Measurements from ENCODE around the gene OMA1.

The OMA1 gene

DNA sequence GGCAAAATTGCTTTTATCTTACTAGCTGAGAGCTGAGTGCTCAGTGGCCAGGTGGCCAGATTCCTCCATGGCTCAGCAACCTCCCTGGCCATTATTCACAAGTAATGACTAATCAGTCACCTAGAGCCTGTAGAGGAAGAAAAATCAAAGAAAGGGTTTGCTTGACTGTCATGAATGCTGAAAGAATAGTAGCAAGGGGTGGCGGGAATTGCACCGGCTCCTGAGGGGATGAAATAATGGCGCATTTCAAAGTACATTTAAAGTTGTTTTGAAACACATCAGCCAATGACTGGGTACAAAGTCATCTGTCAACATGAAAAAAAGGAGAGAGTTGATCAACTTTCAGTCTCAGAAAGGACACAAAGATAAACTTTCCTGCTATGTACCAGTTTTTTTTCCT is 99.5 kb downstream of the OMA1 start:
- H3K27ac ChIP-seq (ENCODE audit: low read length): no peak overlapping the region
- no peak overlapping the region for H2AFZ ChIP-seq (ENCODE audit: low read length)
- DNase-seq: no peak
- no peaks in the 10 kb centered on the region for H3K36me3 ChIP-seq (replicated peaks; ENCODE audit: insufficient read depth, low read length)
- no peaks in the 10 kb centered on the region for H3F3A ChIP-seq (ENCODE audit: insufficient read depth, low read length)
- TF ChIP-seq, protein P1, sequence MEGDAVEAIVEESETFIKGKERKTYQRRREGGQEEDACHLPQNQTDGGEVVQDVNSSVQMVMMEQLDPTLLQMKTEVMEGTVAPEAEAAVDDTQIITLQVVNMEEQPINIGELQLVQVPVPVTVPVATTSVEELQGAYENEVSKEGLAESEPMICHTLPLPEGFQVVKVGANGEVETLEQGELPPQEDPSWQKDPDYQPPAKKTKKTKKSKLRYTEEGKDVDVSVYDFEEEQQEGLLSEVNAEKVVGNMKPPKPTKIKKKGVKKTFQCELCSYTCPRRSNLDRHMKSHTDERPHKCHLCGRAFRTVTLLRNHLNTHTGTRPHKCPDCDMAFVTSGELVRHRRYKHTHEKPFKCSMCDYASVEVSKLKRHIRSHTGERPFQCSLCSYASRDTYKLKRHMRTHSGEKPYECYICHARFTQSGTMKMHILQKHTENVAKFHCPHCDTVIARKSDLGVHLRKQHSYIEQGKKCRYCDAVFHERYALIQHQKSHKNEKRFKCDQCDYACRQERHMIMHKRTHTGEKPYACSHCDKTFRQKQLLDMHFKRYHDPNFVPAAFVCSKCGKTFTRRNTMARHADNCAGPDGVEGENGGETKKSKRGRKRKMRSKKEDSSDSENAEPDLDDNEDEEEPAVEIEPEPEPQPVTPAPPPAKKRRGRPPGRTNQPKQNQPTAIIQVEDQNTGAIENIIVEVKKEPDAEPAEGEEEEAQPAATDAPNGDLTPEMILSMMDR (IDR thresholded peaks at IDR 0.05; ENCODE audit: low read length): no peak
- no peak for TF ChIP-seq EZH2phosphoT487 (IDR thresholded peaks at IDR 0.05; ENCODE audit: low read length)
- no peak for TF ChIP-seq EZH2 (optimal IDR thresholded peaks at IDR 0.05; ENCODE audit: low read depth, low read length)
- H3K9me2 ChIP-seq (replicated peaks; ENCODE audit: insufficient read depth, low read length): no peaks in the 10 kb centered on the region
- H3K79me2 ChIP-seq (ENCODE audit: low read length): no peaks in the 10 kb centered on the region
- H3K9ac ChIP-seq (ENCODE audit: low read length): no peak overlapping the region
- H3K27me3 ChIP-seq (replicated peaks; ENCODE audit: insufficient read depth, low read length): no peaks in the 10 kb centered on the region
- no peak overlapping the region for H3K4me2 ChIP-seq (ENCODE audit: low read depth, low read length)
- H4K20me1 ChIP-seq (ENCODE audit: insufficient read depth, low read length): no peaks in the 10 kb centered on the region
- no peaks in the 10 kb centered on the region for H3K9me3 ChIP-seq (replicated peaks; ENCODE audit: insufficient read depth, low read length)
- no peak overlapping the region for H3K4me3 ChIP-seq (ENCODE audit: low read length)
- no peaks in the 10 kb centered on the region for H3K4me1 ChIP-seq (ENCODE audit: low read length)

DNA sequence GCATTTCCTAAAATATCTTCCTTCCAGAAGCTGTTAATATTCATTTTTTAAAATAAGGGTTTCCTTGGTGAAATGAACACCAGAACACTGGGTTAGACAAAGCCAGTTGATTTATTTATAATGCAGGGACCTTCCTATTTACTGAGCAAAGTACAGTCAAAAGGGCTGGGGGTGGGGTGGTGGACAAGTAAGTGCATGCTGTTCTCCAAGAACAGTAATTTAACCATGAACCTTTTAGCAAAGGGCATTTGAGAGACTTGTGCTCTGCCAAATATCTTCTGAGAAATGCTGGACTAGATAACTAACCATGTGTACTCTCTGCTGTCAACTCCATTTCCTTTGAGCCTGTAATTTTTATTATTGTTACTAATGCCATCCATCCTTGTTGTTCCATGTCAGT is 100.2 kb downstream of the OMA1 start:
- H3K4me2 ChIP-seq (ENCODE audit: low read depth, low read length): no peak overlapping the region
- no peaks in the 10 kb centered on the region for H3K9me2 ChIP-seq (replicated peaks; ENCODE audit: insufficient read depth, low read length)
- H4K20me1 ChIP-seq (ENCODE audit: insufficient read depth, low read length): no peaks in the 10 kb centered on the region
- no peaks in the 10 kb centered on the region for H3K79me2 ChIP-seq (ENCODE audit: low read length)
- H3K4me1 ChIP-seq (ENCODE audit: low read length): no peaks in the 10 kb centered on the region
- no peak overlapping the region for H2AFZ ChIP-seq (ENCODE audit: low read length)
- H3K4me3 ChIP-seq (ENCODE audit: low read length): no peak overlapping the region
- no peak overlapping the region for H3K27ac ChIP-seq (ENCODE audit: low read length)
- no peaks in the 10 kb centered on the region for H3K36me3 ChIP-seq (replicated peaks; ENCODE audit: insufficient read depth, low read length)
- no peaks in the 10 kb centered on the region for H3K27me3 ChIP-seq (replicated peaks; ENCODE audit: insufficient read depth, low read length)
- H3K9ac ChIP-seq (ENCODE audit: low read length): no peak overlapping the region
- no peak for DNase-seq
- TF ChIP-seq EZH2 (optimal IDR thresholded peaks at IDR 0.05; ENCODE audit: low read depth, low read length): no peak
- TF ChIP-seq EZH2phosphoT487 (IDR thresholded peaks at IDR 0.05; ENCODE audit: low read length): no peak
- TF ChIP-seq, protein P1 (IDR thresholded peaks at IDR 0.05; ENCODE audit: low read length): no peak
- H3K9me3 ChIP-seq (replicated peaks; ENCODE audit: insufficient read depth, low read length): no peaks in the 10 kb centered on the region
- no peaks in the 10 kb centered on the region for H3F3A ChIP-seq (ENCODE audit: insufficient read depth, low read length)

DNA sequence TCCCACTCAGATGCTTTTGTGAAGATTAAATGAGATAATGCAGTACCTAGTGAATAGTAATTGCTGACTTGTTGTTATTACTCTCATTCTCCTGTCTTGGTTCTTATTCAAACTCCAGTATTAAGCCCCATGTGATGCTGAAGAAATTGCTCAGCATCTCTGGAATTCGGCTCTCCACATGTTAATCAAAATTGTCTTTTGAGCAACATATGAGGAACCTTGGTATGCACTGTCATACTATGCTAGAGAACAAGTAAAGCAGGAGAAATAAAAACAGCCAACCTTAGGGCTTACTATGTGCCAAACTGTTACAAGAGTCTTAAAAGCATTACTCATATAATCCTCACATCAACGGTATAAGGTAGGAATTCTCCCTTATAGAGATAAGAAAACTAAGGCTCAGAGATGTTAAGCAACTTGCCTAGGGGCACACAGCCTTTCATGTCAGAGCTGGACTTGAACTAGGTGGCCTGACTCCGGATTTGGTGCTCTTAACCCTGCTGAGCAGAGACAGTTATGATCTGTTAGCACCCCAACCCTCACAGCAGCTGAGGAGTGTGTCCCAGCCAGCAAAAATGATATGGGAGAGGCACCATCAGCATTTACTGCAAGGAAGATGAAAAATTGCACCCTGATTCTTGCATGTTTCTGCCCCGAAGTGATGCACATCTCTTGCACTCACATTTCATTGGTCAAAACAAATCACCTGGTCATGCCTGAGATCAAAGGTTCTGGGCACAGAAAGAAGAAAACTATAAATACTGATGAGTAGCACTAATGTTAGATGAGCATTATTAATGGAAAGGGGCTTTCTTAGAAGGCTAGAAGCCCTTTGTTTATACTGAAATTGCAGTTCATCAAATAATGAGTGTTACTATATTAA is 102.3 kb downstream of the OMA1 start:
- Histone ChIP-seq H3K36me3 (replicated peaks; ENCODE audit: insufficient read depth, low read length) (no peaks in the 10 kb centered on the region), H3F3A (ENCODE audit: insufficient read depth, low read length) (no peaks in the 10 kb centered on the region), H3K27me3 (replicated peaks; ENCODE audit: insufficient read depth, low read length) (no peaks in the 10 kb centered on the region), H3K9me2 (replicated peaks; ENCODE audit: insufficient read depth, low read length) (no peaks in the 10 kb centered on the region), H3K4me1 (ENCODE audit: low read length) (no peaks in the 10 kb centered on the region), H2AFZ (ENCODE audit: low read length) (no peak overlapping the region), H3K9me3 (replicated peaks; ENCODE audit: insufficient read depth, low read length) (no peaks in the 10 kb centered on the region), H3K9ac (ENCODE audit: low read length) (no peak overlapping the region), H4K20me1 (ENCODE audit: insufficient read depth, low read length) (no peaks in the 10 kb centered on the region), H3K4me2 (ENCODE audit: low read depth, low read length) (no peak overlapping the region), H3K79me2 (ENCODE audit: low read length) (no peaks in the 10 kb centered on the region), H3K4me3 (ENCODE audit: low read length) (no peak overlapping the region), H3K27ac (ENCODE audit: low read length) (no peak overlapping the region)
- TF ChIP-seq EZH2 (optimal IDR thresholded peaks at IDR 0.05; ENCODE audit: low read depth, low read length) (no peak), EZH2phosphoT487 (IDR thresholded peaks at IDR 0.05; ENCODE audit: low read length) (no peak)
- TF ChIP-seq, protein P1 (IDR thresholded peaks at IDR 0.05; ENCODE audit: low read length): no peak
- no peak for DNase-seq
